H9 (cell line): Measurements from ENCODE around the gene FGD5. TPM values are rescaled to one million over a fixed set of nuclear protein-coding genes. Genes with fewer than 3 reads are reported as not detected.

Experiments used
- DNase-seq: peaks from one replicate; pipeline ENCODE4 v3.0.0-alpha.2; 2017
- H2AFZ ChIP-seq: one replicate; pipeline ENCODE4 v1.6.1; 2013; ENCODE audit warnings: mild to moderate bottlenecking, low read length, control low read depth, moderate library complexity
- H2AK5ac ChIP-seq: 2 replicates; pipeline ENCODE4 v1.6.1; 2013; ENCODE audit warnings: low read length, control low read depth, mixed read lengths; ENCODE audit not compliant: insufficient read length
- H2BK120ac ChIP-seq: one replicate; pipeline ENCODE4 v1.6.1; 2013; ENCODE audit warnings: low read depth, mild to moderate bottlenecking, low read length, control low read depth, inconsistent platforms; ENCODE audit not compliant: poor library complexity, severe bottlenecking
- H2BK12ac ChIP-seq: 2 replicates; pipeline ENCODE4 v1.6.1; 2013; ENCODE audit warnings: low read length, control low read depth, mixed read lengths, low read depth; ENCODE audit not compliant: insufficient read length
- H2BK15ac ChIP-seq: 2 replicates; pipeline ENCODE4 v1.6.1; 2013; ENCODE audit warnings: low read depth, low read length, control low read depth
- H2BK20ac ChIP-seq: one replicate; pipeline ENCODE4 v1.6.1; 2013; ENCODE audit warnings: low read depth, mild to moderate bottlenecking, low read length, control low read depth, inconsistent platforms; ENCODE audit not compliant: poor library complexity, severe bottlenecking
- H2BK5ac ChIP-seq: 2 replicates; pipeline ENCODE4 v1.6.1; 2013; ENCODE audit warnings: low read length, control low read depth, mixed read lengths; ENCODE audit not compliant: insufficient read length
- H3K14ac ChIP-seq: 2 replicates; pipeline ENCODE4 v1.6.1; 2013; ENCODE audit warnings: low read length, control low read depth; ENCODE audit not compliant: insufficient read depth
- H3K18ac ChIP-seq: 2 replicates; pipeline ENCODE4 v1.6.1; 2013; ENCODE audit warnings: low read depth, mild to moderate bottlenecking, mixed read lengths, low read length, control low read depth; ENCODE audit not compliant: insufficient read length
- H3K23ac ChIP-seq: 2 replicates; pipeline ENCODE4 v1.6.1; 2013; ENCODE audit warnings: low read length, control low read depth, mixed read lengths, low read depth; ENCODE audit not compliant: insufficient read length
- H3K23me2 ChIP-seq: 2 replicates; pipeline ENCODE4 v1.6.1; 2013; ENCODE audit warnings: low read depth, mild to moderate bottlenecking, mixed read lengths, low read length, control low read depth; ENCODE audit not compliant: insufficient read length, poor library complexity, severe bottlenecking
- H3K27ac ChIP-seq: 2 replicates; pipeline ENCODE4 v1.5.1; 2013; ENCODE audit warnings: low read length, control low read depth, mixed read lengths, low read depth; ENCODE audit not compliant: insufficient read length
- H3K27me3 ChIP-seq: 2 replicates; pipeline ENCODE4 v1.6.1; 2013; ENCODE audit warnings: low read length, control low read depth, inconsistent platforms; ENCODE audit not compliant: insufficient read depth
- H3K4ac ChIP-seq: 2 replicates; pipeline ENCODE4 v1.6.1; 2013; ENCODE audit warnings: low read depth, mild to moderate bottlenecking, control low read depth, inconsistent platforms, low read length, moderate library complexity
- H3K4me1 ChIP-seq: 2 replicates; pipeline ENCODE4 v1.6.1; 2013; ENCODE audit warnings: low read length, control low read depth, inconsistent platforms; ENCODE audit not compliant: insufficient read depth
- H3K4me2 ChIP-seq: 2 replicates; pipeline ENCODE4 v1.6.1; 2013; ENCODE audit warnings: low read length, control low read depth, mixed read lengths; ENCODE audit not compliant: insufficient read length, insufficient read depth
- H3K56ac ChIP-seq: 2 replicates; pipeline ENCODE4 v1.6.1; 2013; ENCODE audit warnings: low read depth, mild to moderate bottlenecking, mixed read lengths, low read length, control low read depth; ENCODE audit not compliant: insufficient read length
- H3K79me1 ChIP-seq: 2 replicates; pipeline ENCODE4 v1.6.1; 2013; ENCODE audit warnings: low read depth, mild to moderate bottlenecking, moderate library complexity, low read length, control low read depth, inconsistent platforms; ENCODE audit not compliant: insufficient read depth, poor library complexity, severe bottlenecking
- H3K79me2 ChIP-seq: 2 replicates; pipeline ENCODE4 v1.6.1; 2013; ENCODE audit warnings: low read length, control low read depth, inconsistent platforms; ENCODE audit not compliant: insufficient read depth
- H3K9ac ChIP-seq: 2 replicates; pipeline ENCODE4 v1.6.1; 2013; ENCODE audit warnings: low read length, control low read depth, mixed read lengths; ENCODE audit not compliant: insufficient read length; ENCODE audit errors: extremely low read depth
- H3K9me3 ChIP-seq: one replicate; pipeline ENCODE4 v1.6.1; 2013; ENCODE audit warnings: low read depth, low read length, inconsistent platforms; ENCODE audit not compliant: control insufficient read depth
- H3T11ph ChIP-seq: one replicate; pipeline ENCODE4 v1.6.1; 2013; ENCODE audit warnings: mild to moderate bottlenecking, low read length, control low read depth, inconsistent platforms
- H4K20me1 ChIP-seq: one replicate; pipeline ENCODE4 v1.6.1; 2013; ENCODE audit not compliant: control insufficient read depth, insufficient read length, insufficient read depth
- H4K5ac ChIP-seq: 2 replicates; pipeline ENCODE4 v1.6.1; 2013; ENCODE audit warnings: low read depth, mild to moderate bottlenecking, mixed read lengths, low read length, control low read depth; ENCODE audit not compliant: insufficient read length
- H4K8ac ChIP-seq: replicated peaks from 2 replicates; pipeline ENCODE4 v1.6.1; 2013; ENCODE audit warnings: low read length, control low read depth, mixed read lengths, low read depth; ENCODE audit not compliant: insufficient read length
- H4K91ac ChIP-seq: 2 replicates; pipeline ENCODE4 v1.6.1; 2013; ENCODE audit warnings: low read depth, mild to moderate bottlenecking, moderate library complexity, mixed read lengths, low read length, control low read depth; ENCODE audit not compliant: insufficient read length
- H3K27ac Mint-ChIP-seq, 3 experiments: 2 replicates in 2 of 3; 3 replicates in 1 of 3; pipeline ENCODE4 v1.8.0; 2020 to 2021; ENCODE audit warnings: mixed read lengths in 3 of 3, mild to moderate bottlenecking in 1 of 3, moderate library complexity in 1 of 3
- H3K27me3 Mint-ChIP-seq: 2 replicates; pipeline ENCODE4 v1.8.0; 2021; ENCODE audit warnings: low read depth, mild to moderate bottlenecking, moderate library complexity, mixed read lengths
- H3K36me3 Mint-ChIP-seq, 3 experiments: 2 replicates in 2 of 3; 3 replicates in 1 of 3; pipeline ENCODE4 v1.8.0; 2020 to 2021; ENCODE audit warnings: low read depth in 3 of 3, mixed read lengths in 3 of 3; ENCODE audit not compliant: insufficient read depth in 1 of 3
- H3K4me1 Mint-ChIP-seq, 2 experiments: 2 replicates each; pipeline ENCODE4 v1.8.0; 2020; ENCODE audit warnings: mixed read lengths in 2 of 2
- H3K4me3 Mint-ChIP-seq, 2 experiments: 2 replicates in 1 of 2; 3 replicates in 1 of 2; pipeline ENCODE4 v1.8.0; 2020 to 2021; ENCODE audit warnings: mild to moderate bottlenecking in 2 of 2, mixed read lengths in 2 of 2, moderate library complexity in 1 of 2
- H3K9me3 Mint-ChIP-seq, 2 experiments: 2 replicates in 1 of 2; 3 replicates in 1 of 2; pipeline ENCODE4 v1.8.0; 2020; ENCODE audit warnings: mild to moderate bottlenecking in 2 of 2, mixed read lengths in 2 of 2, moderate library complexity in 1 of 2
- WGBS: extraction: QIAGEN DNeasy Blood & Tissue Kit; methylation state at CpG from one replicate; pipeline ENCODE4 v1.1.7; 2013; ENCODE audit warnings: missing lambda C conversion rate, low lambda C conversion rate, mixed read lengths; ENCODE audit not compliant: insufficient read length; ENCODE audit errors: extremely low coverage; 5-methylcytosine and 5-hydroxymethylcytosine counted together
- total RNA-seq: library from RNA; stranded (reverse); gene quantifications from 2 replicates; pipeline ENCODE4 v1.2.1, GENCODE V29; 2021
- TF ChIP-seq, protein P1 (sequence below): fragments of 200-600 bp; sonication (generic); conservative IDR thresholded peaks from 3 replicates; pipeline ENCODE4 v1.8.0; 2021; ENCODE audit warnings: antibody characterized with exemption, mild to moderate bottlenecking

Gene FGD5
- total RNA-seq, 1 experiment from 2014 or later, result 7.8 TPM

- no peak overlapping the region for H3K27ac Mint-ChIP-seq
- Histone ChIP-seq H3T11ph (no peak overlapping the region), H3K79me1 (no peaks in the 10 kb centered on the region), H2BK5ac (no peak overlapping the region), H4K8ac (no peak overlapping the region), H2AFZ (no peak overlapping the region), H3K56ac (no peak overlapping the region), H3K14ac (no peak overlapping the region), H3K4me1 (no peaks in the 10 kb centered on the region), H2AK5ac (no peak overlapping the region), H4K20me1 (no peaks in the 10 kb centered on the region), H4K91ac (no peak overlapping the region), H3K9ac (no peak overlapping the region), H3K79me2 (no peaks in the 10 kb centered on the region), H3K9me3 (no peaks in the 10 kb centered on the region), H4K5ac (no peak overlapping the region), H2BK120ac (no peak overlapping the region), H3K27ac (no peak overlapping the region), H3K18ac (no peak overlapping the region), H3K23ac (no peak overlapping the region), H3K23me2 (no peaks in the 10 kb centered on the region), H2BK15ac (no peak overlapping the region), H3K4ac (no peak overlapping the region), H2BK12ac (no peak overlapping the region), H2BK20ac (no peak overlapping the region), H3K4me2 (no peak overlapping the region), H3K27me3 (no peaks in the 10 kb centered on the region)
- H3K36me3 Mint-ChIP-seq, result no peaks in the 10 kb centered on the region; a peak in 2 of 7 replicates
- peaks cover 5 to 6% of the 10 kb centered on the region in 2 experiments; a peak in 2 of 4 replicates for H3K4me1 Mint-ChIP-seq
- no peak overlapping the region for H3K4me3 Mint-ChIP-seq
- no CpG with 5 or more reads among the region's 4 CpGs for WGBS
- TF ChIP-seq, protein P1, sequence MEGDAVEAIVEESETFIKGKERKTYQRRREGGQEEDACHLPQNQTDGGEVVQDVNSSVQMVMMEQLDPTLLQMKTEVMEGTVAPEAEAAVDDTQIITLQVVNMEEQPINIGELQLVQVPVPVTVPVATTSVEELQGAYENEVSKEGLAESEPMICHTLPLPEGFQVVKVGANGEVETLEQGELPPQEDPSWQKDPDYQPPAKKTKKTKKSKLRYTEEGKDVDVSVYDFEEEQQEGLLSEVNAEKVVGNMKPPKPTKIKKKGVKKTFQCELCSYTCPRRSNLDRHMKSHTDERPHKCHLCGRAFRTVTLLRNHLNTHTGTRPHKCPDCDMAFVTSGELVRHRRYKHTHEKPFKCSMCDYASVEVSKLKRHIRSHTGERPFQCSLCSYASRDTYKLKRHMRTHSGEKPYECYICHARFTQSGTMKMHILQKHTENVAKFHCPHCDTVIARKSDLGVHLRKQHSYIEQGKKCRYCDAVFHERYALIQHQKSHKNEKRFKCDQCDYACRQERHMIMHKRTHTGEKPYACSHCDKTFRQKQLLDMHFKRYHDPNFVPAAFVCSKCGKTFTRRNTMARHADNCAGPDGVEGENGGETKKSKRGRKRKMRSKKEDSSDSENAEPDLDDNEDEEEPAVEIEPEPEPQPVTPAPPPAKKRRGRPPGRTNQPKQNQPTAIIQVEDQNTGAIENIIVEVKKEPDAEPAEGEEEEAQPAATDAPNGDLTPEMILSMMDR, result no peak
- DNase-seq, result no peak
- peaks cover 5% of the 10 kb centered on the region for H3K27me3 Mint-ChIP-seq
- H3K9me3 Mint-ChIP-seq, result no peaks in the 10 kb centered on the region
Measured at GRCh38 chr3:14870783-14871060, 52.0 kb downstream of the FGD5 start.
